PC-9 (cell line): ENCODE measurements around the gene TROAP. TPM values are rescaled to one million over a fixed set of nuclear protein-coding genes. Genes with fewer than 3 reads are reported as not detected.

Source experiments
- BruUV-seq: library from RNA; stranded (reverse); fragments of 400-500 nt; replicated peaks from 2 replicates; lab custom pipeline; 2021; lab: Mats Ljungman, UMichigan
- CTCF ChIA-PET: fragments of 300-600 bp; sonication (Branson Sonifier 250); formaldehyde crosslinking; loops from one replicate; lab custom pipeline; 2022; ENCODE audit warnings: antibody characterized with exemption; lab: Charles Lee
- POLR2A ChIA-PET: fragments of 300-600 bp; sonication (Branson Sonifier 250); formaldehyde crosslinking; loops from one replicate; lab custom pipeline; 2022; ENCODE audit warnings: antibody characterized with exemption; ENCODE audit not compliant: unreplicated experiment; lab: Charles Lee
- DNase-seq, 2 experiments: peaks; one replicate each; pipeline versions ENCODE4 v3.0.0 to v3.0.0-alpha.2; 2015 to 2022; ENCODE audit warnings: mixed read lengths in 1 of 2
- H2AFZ ChIP-seq: fragments of 200-600 bp; sonication (generic); 2 replicates; pipeline ENCODE4 v1.8.1; 2017; ENCODE audit warnings: antibody characterized with exemption
- H3F3A ChIP-seq: fragments of 200-600 bp; sonication (generic); 2 replicates; pipeline ENCODE4 v1.8.1; 2017; ENCODE audit warnings: antibody characterized with exemption, mild to moderate bottlenecking, low read depth; ENCODE audit not compliant: insufficient read depth
- H3K27ac ChIP-seq: fragments of 200-600 bp; sonication (generic); 2 replicates; pipeline ENCODE4 v1.6.1; 2016; ENCODE audit warnings: mixed run types
- H3K27me3 ChIP-seq: fragments of 200-600 bp; sonication (generic); 2 replicates; pipeline ENCODE4 v1.6.1; 2016; ENCODE audit warnings: low read depth, mixed run types; ENCODE audit not compliant: insufficient read depth
- H3K36me3 ChIP-seq: fragments of 200-600 bp; sonication (generic); 2 replicates; pipeline ENCODE4 v1.6.1; 2016; ENCODE audit warnings: low read depth, mixed run types
- H3K4me1 ChIP-seq: fragments of 200-600 bp; sonication (generic); replicated peaks from 2 replicates; pipeline ENCODE4 v1.6.1; 2016; ENCODE audit warnings: mixed run types; ENCODE audit not compliant: insufficient read depth
- H3K4me2 ChIP-seq: fragments of 200-600 bp; sonication (generic); 2 replicates; pipeline ENCODE4 v1.6.1; 2017; ENCODE audit warnings: mixed run types
- H3K4me3 ChIP-seq: fragments of 200-600 bp; sonication (generic); 2 replicates; pipeline ENCODE4 v1.6.1; 2016; ENCODE audit warnings: mixed run types
- H3K79me2 ChIP-seq: fragments of 200-600 bp; sonication (generic); 2 replicates; pipeline ENCODE4 v1.6.1; 2017; ENCODE audit warnings: low read depth, mixed run types
- H3K9me2 ChIP-seq: fragments of 200-600 bp; sonication (generic); 2 replicates; pipeline ENCODE4 v1.8.1; 2017; ENCODE audit warnings: mild to moderate bottlenecking; ENCODE audit not compliant: insufficient read depth
- H3K9me3 ChIP-seq: fragments of 200-600 bp; sonication (generic); 2 replicates; pipeline ENCODE4 v1.8.1; 2016; ENCODE audit warnings: low read depth; ENCODE audit not compliant: insufficient read depth
- H4K20me1 ChIP-seq: fragments of 200-600 bp; sonication (generic); 2 replicates; pipeline ENCODE4 v1.8.1; 2017; ENCODE audit not compliant: insufficient read depth
- EZH2 ChIP-seq: fragments of 200-600 bp; sonication (generic); IDR thresholded peaks from 2 replicates; pipeline ENCODE4 v1.8.0; 2017; ENCODE audit warnings: antibody characterized with exemption, low read depth
- intact Hi-C: fragments of 100-400 bp; cut with micrococcal nuclease; formaldehyde crosslinking; loops from one replicate; pipeline ENCODE4 v1.10.0; 2022; ENCODE audit not compliant: unreplicated experiment
- total RNA-seq: library from RNA; stranded (reverse); gene quantifications from 2 replicates; pipeline ENCODE4 v1.2.3, GENCODE V29; 2021
- TF ChIP-seq, protein P1 (sequence below): fragments of 200-600 bp; sonication (generic); conservative IDR thresholded peaks from 2 replicates; pipeline ENCODE4 v1.6.1; 2017; ENCODE audit warnings: mixed run types, antibody characterized with exemption, mild to moderate bottlenecking, moderate library complexity

TROAP gene
- total RNA-seq, 1 experiment from 2014 or later: 79.9 TPM

- ChIA-PET POLR2A (no interaction called here), CTCF (no interaction called here)
- no peak for TF ChIP-seq EZH2
- TF ChIP-seq, protein P1, sequence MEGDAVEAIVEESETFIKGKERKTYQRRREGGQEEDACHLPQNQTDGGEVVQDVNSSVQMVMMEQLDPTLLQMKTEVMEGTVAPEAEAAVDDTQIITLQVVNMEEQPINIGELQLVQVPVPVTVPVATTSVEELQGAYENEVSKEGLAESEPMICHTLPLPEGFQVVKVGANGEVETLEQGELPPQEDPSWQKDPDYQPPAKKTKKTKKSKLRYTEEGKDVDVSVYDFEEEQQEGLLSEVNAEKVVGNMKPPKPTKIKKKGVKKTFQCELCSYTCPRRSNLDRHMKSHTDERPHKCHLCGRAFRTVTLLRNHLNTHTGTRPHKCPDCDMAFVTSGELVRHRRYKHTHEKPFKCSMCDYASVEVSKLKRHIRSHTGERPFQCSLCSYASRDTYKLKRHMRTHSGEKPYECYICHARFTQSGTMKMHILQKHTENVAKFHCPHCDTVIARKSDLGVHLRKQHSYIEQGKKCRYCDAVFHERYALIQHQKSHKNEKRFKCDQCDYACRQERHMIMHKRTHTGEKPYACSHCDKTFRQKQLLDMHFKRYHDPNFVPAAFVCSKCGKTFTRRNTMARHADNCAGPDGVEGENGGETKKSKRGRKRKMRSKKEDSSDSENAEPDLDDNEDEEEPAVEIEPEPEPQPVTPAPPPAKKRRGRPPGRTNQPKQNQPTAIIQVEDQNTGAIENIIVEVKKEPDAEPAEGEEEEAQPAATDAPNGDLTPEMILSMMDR: no peak; the same call in 1 of the 2 replicates
- no peaks in the 10 kb centered on the region for H3K9me3 ChIP-seq
- H3K79me2 ChIP-seq: peaks cover 69% of the 10 kb centered on the region
- 0 out of 2 replicates have a peak, but pooled peaks cover 5% of the 10 kb centered on the region for H3K36me3 ChIP-seq
- peak overlapping the region; percentile 93; the same call in 1 of the 2 replicates for H3K4me3 ChIP-seq
- no peak overlapping the region for H2AFZ ChIP-seq
- BruUV-seq: no TSS peak
- H3K4me1 ChIP-seq: peaks cover 35% of the 10 kb centered on the region
- H3K27ac ChIP-seq: no peak overlapping the region; the same call in 1 of the 2 replicates
- H4K20me1 ChIP-seq: peaks cover 10% of the 10 kb centered on the region; the same call in 1 of the 2 replicates
- H3K9me2 ChIP-seq: no peaks in the 10 kb centered on the region
- no peak for DNase-seq
- peak overlapping the region; percentile 98 for H3K4me2 ChIP-seq
- no peaks in the 10 kb centered on the region for H3K27me3 ChIP-seq
- peaks cover 27% of the 10 kb centered on the region for H3F3A ChIP-seq
- intact Hi-C loops: loop anchor here (5.0 to 10.0 kb wide), 2 partner anchors 198 to 335 kb away; partner anchors contain the start of genes FMNL3 and MCRS1
Measured at GRCh38 chr12:49369411-49370145, 46.5 kb downstream of the TROAP start.

DNA sequence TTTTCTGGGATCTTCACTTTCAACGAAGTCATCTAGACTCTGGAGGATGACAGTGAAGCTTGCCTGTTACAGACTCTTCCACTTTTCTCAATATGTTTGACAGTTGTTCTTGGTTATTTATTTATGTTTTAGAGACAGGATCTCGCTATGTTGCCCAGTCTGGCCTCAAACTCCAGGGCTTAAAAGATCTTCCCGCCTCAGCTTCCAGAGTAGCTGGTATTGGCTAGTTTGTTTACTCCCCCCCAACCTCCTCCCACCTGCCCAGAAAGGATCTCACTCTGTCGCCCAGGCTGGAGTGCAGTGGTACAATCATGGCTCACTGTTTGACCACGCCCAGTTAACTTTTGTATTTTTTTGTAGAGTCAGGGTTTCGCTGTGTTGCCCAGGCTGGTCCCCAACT lies 47.5 kb downstream of the TROAP start:
- H3K4me3 ChIP-seq: no peak overlapping the region
- H3K27ac ChIP-seq: no peak overlapping the region
- peaks cover 25% of the 10 kb centered on the region for H3K4me1 ChIP-seq
- no TSS peak for BruUV-seq
- TF ChIP-seq, protein P1: no peak
- TF ChIP-seq EZH2: no peak
- H3F3A ChIP-seq: peaks cover 18% of the 10 kb centered on the region
- intact Hi-C loops: no loop called here
- H3K79me2 ChIP-seq: peaks cover 76% of the 10 kb centered on the region
- H3K9me3 ChIP-seq: no peaks in the 10 kb centered on the region
- H3K9me2 ChIP-seq: no peaks in the 10 kb centered on the region
- no peak overlapping the region for H3K4me2 ChIP-seq
- ChIA-PET POLR2A (no interaction called here), CTCF (interaction anchor here (0.7 kb wide), 1 partner anchor 70 kb away, joined by 6 read pairs; no protein-coding TSS in a partner anchor)
- H3K36me3 ChIP-seq: 0 out of 2 replicates have a peak, but pooled peaks cover 5% of the 10 kb centered on the region
- peaks cover 10% of the 10 kb centered on the region; the same call in 1 of the 2 replicates for H4K20me1 ChIP-seq
- H2AFZ ChIP-seq: no peak overlapping the region
- DNase-seq: no peak
- H3K27me3 ChIP-seq: no peaks in the 10 kb centered on the region

DNA sequence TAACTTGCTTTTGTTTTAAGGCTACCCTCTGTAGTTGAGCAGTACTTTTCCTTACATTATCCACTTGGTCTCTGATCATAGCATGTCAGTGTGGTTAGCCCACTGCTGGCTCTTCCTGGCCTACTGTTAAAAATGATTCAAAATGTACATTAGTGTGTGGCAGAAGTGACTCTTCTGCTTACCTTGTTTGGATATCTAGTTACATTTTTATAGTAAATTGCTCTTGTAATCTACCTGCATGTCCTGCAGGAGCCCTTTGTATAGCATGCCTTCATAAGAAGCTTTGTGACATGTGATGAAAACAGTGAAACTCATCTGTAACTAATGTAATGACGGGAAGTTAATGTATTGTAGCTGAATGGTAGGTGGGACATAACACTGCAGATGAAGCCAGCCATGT lies 52.4 kb downstream of the TROAP start:
- no TSS peak for BruUV-seq
- Histone ChIP-seq H3K9me2 (no peaks in the 10 kb centered on the region), H3K27me3 (no peaks in the 10 kb centered on the region), H3K4me1 (no peaks in the 10 kb centered on the region), H3F3A (peaks cover 3% of the 10 kb centered on the region; the same call in 1 of the 2 replicates), H3K4me3 (no peak overlapping the region), H3K36me3 (0 out of 2 replicates have a peak, but pooled peaks cover 5% of the 10 kb centered on the region), H3K79me2 (peaks cover 73% of the 10 kb centered on the region), H3K27ac (no peak overlapping the region), H3K4me2 (no peak overlapping the region), H4K20me1 (peaks cover 10% of the 10 kb centered on the region; the same call in 1 of the 2 replicates), H2AFZ (no peak overlapping the region), H3K9me3 (no peaks in the 10 kb centered on the region)
- TF ChIP-seq EZH2: no peak
- TF ChIP-seq, protein P1: no peak
- no peak for DNase-seq
- intact Hi-C loops: no loop called here
- CTCF ChIA-PET: interaction anchor here (0.5 to 0.7 kb wide), 2 partner anchors 12 to 56 kb away, joined by 4 to 12 read pairs; no protein-coding TSS in a partner anchor
- POLR2A ChIA-PET: no interaction called here
